Uterus (tissue), 4 donors: ENCODE results near the gene PCSK9. TPM values are rescaled to one million over a fixed set of nuclear protein-coding genes. Genes with fewer than 3 reads are reported as not detected.

Source experiments
- DNase-seq, 2 donors: peaks; one replicate each; pipeline ENCODE4 v3.0.0-alpha.2; 2019 to 2020
- H3K27ac ChIP-seq, 2 donors: fragments of 200-600 bp; sonication (generic); 1 replicate in 1 of 2; 2 replicates in 1 of 2; pipeline ENCODE4 v1.5.1; 2016 to 2018
- H3K27me3 ChIP-seq, 2 donors: fragments of 200-600 bp; sonication (generic); one replicate each; pipeline ENCODE4 v1.5.1; 2018 to 2019; ENCODE audit warnings: control low read depth in 1 of 2
- H3K36me3 ChIP-seq, 2 donors: fragments of 200-600 bp; sonication (generic); one replicate each; pipeline ENCODE4 v1.5.1; 2019; ENCODE audit warnings: control low read depth in 1 of 2
- H3K4me1 ChIP-seq, 2 donors: fragments of 200-600 bp; sonication (generic); one replicate each; pipeline ENCODE4 v1.5.1; 2018 to 2019; ENCODE audit warnings: control low read depth in 1 of 2
- H3K4me3 ChIP-seq, 2 donors: fragments of 200-600 bp; sonication (generic); 1 replicate in 1 of 2; 2 replicates in 1 of 2; pipeline ENCODE4 v1.5.1; 2018 to 2019; ENCODE audit warnings: mild to moderate bottlenecking in 1 of 2
- H3K9me3 ChIP-seq, 2 donors: fragments of 200-600 bp; sonication (generic); one replicate each; pipeline ENCODE4 v1.5.1; 2019; ENCODE audit warnings: control low read depth in 1 of 2
- POLR2A ChIP-seq, 2 donors: fragments of 450-650 bp; IDR thresholded peaks; one replicate each; pipeline ENCODE4 v1.6.1; 2016; ENCODE audit warnings: antibody characterized with exemption in 2 of 2, mild to moderate bottlenecking in 1 of 2, moderate library complexity in 1 of 2
- intact Hi-C: fragments of 100-400 bp; cut with DNase I; formaldehyde crosslinking; loops from one replicate; pipeline ENCODE4 v1.15.1; 2023; ENCODE audit warnings: low total_unique reads
- total RNA-seq, 4 donors: library from RNA; depleted of rRNA in 3 of 4; stranded (reverse); fragments of >200 nt in 3 of 4; gene quantifications; one replicate each; pipeline versions ENCODE4 v1.1.0 to v1.2.4, GENCODE V29; 2014 to 2023
- TF ChIP-seq, protein P1 (sequence below), 4 experiments: fragments of 200-600 bp in 2 of 4; fragments of 450-650 bp in 2 of 4; sonication (generic) in 2 of 4; IDR thresholded peaks; one replicate each; pipeline ENCODE4 v1.5.1; 2016 to 2019; ENCODE audit warnings: antibody characterized with exemption in 4 of 4, mild to moderate bottlenecking in 2 of 4, moderate library complexity in 1 of 4
- donor health status: DM: yes; HTN: yes; CAD: no.

PCSK9 gene
- total RNA-seq, 4 donors from 2014 or later, result 2.9 TPM; not detected in 3

DNA sequence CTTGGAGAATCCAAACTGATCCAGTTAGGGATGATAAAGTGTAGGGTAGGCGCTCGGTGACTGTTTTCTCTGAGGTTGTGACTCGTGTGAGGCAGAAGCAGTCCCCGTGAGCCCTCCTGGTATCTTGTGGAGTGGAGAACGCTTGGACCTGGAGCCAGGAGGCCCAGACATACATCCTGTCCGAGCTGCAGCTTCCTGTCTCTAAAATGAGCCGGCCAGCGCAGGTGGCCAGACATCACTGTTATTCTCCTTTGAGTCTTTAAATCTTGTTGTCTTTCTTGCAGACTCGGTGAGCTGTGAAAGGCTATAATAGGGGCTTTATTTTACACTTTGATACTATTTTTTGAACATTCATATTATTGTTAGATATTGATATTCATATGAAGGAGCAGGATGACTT, 12.3 kb downstream of the PCSK9 start:
- TF ChIP-seq, protein P1, sequence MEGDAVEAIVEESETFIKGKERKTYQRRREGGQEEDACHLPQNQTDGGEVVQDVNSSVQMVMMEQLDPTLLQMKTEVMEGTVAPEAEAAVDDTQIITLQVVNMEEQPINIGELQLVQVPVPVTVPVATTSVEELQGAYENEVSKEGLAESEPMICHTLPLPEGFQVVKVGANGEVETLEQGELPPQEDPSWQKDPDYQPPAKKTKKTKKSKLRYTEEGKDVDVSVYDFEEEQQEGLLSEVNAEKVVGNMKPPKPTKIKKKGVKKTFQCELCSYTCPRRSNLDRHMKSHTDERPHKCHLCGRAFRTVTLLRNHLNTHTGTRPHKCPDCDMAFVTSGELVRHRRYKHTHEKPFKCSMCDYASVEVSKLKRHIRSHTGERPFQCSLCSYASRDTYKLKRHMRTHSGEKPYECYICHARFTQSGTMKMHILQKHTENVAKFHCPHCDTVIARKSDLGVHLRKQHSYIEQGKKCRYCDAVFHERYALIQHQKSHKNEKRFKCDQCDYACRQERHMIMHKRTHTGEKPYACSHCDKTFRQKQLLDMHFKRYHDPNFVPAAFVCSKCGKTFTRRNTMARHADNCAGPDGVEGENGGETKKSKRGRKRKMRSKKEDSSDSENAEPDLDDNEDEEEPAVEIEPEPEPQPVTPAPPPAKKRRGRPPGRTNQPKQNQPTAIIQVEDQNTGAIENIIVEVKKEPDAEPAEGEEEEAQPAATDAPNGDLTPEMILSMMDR (IDR thresholded peaks at IDR 0.05), result no peak
- Histone ChIP-seq H3K36me3 (no peaks in the 10 kb centered on the region), H3K27me3 (no peaks in the 10 kb centered on the region), H3K4me1 (no peaks in the 10 kb centered on the region), H3K27ac (no peak overlapping the region), H3K4me3 (no peak overlapping the region), H3K9me3 (no peaks in the 10 kb centered on the region)
- no peak for DNase-seq
- intact Hi-C loops, result no loop called here

DNA sequence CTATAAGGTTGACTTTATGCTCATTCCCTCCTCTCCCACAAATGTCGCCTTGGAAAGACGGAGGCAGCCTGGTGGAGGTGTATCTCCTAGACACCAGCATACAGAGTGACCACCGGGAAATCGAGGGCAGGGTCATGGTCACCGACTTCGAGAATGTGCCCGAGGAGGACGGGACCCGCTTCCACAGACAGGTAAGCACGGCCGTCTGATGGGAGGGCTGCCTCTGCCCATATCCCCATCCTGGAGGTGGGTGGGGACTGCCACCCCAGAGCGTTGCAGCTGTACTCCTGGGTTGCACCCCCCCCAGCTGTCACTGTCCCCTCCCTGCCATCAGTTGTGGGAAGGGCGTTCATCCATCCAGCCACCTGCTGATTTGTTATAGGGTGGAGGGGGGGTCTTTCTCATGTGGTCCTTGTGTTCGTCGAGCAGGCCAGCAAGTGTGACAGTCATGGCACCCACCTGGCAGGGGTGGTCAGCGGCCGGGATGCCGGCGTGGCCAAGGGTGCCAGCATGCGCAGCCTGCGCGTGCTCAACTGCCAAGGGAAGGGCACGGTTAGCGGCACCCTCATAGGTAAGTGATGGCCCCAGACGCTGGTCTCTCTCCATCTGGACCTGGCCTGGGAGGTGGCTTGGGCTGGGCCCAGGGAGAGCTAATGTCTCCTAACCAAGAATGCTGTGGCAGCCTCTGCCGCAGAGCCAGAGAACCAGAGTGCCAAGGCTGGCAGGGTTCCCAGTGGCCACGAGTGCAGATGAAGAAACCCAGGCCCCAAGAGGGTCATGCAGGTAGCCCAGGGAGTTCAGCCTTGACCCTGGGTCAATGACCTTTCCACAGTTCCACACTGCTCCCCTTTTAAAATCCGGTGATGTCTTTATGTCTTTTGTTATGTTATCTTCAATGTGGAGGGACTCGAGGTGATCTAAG, 13.1 kb downstream of the PCSK9 start:
- intact Hi-C loops, result no loop called here
- Histone ChIP-seq H3K4me3 (no peak overlapping the region), H3K36me3 (no peaks in the 10 kb centered on the region), H3K27me3 (no peaks in the 10 kb centered on the region), H3K27ac (no peak overlapping the region), H3K4me1 (no peaks in the 10 kb centered on the region), H3K9me3 (no peaks in the 10 kb centered on the region)
- DNase-seq, result no peak
- no peak for TF ChIP-seq POLR2A (IDR thresholded peaks at IDR 0.05)

DNA sequence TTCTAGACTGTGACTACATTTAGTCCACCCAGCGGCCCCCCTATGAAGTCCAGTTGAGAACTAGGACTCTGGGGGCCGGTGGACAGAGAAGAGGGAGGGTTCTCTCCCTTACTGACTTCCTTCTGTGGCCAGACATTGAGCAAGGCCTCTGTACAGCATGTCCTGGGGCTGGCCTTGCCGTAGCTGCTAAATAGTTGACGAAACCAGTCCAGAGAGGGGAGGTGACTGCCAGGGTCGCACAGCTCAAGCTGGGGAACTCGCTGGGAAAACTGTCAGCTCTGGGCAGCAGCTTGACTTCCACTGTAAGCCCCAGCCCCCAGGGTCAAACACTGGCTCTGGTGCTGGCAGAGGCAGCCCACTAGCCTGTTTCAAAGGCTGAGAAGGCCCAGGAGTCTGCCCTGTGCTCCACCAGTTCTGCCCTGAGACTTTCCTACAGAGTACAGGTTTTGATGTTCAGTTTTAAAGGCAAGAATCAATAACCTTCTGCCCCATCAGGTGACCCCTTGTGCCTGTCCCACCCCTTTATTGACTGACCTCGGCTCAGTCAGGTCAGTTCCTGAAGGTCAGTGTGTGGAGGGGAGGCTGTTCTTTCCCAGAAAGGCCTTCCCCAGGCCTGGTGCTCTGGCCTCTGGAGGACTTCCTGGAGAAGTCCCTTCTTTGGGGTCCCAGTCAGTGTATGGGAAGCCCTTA, 14.1 kb downstream of the PCSK9 start:
- no peaks in the 10 kb centered on the region for H3K4me1 ChIP-seq

DNA sequence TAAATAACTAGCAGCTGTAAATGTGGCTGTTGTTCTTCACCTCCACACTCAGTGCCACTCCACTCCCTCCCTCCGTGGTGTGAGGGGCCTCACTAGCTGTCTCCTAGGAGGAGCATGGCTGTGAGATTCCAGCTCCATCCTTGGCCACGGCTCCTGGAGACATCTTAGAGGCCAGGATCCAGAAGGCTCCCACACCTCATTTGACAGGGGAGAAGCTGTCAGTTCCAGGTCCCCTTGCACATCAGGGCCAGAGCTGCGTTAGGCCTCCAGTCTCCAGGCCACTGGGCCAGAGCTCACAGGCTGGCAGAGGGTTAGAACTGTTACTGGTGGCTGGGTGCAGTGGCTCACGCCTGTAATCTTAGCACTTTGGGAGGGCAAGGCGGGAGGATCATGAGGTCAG, 15.0 kb downstream of the PCSK9 start:
- DNase-seq, result no peak
- Histone ChIP-seq H3K27me3 (no peaks in the 10 kb centered on the region), H3K4me3 (no peak overlapping the region), H3K27ac (no peak overlapping the region), H3K9me3 (no peaks in the 10 kb centered on the region), H3K4me1 (no peaks in the 10 kb centered on the region), H3K36me3 (no peaks in the 10 kb centered on the region)
- intact Hi-C loops, result no loop called here
- TF ChIP-seq, protein P1 (IDR thresholded peaks at IDR 0.05), result no peak
- no peak for TF ChIP-seq POLR2A (IDR thresholded peaks at IDR 0.05)

More for the DNA sequence above, 14.1 kb downstream of the PCSK9 start:
- H3K4me3 ChIP-seq, result no peak overlapping the region
- intact Hi-C loops, result no loop called here
- H3K27me3 ChIP-seq, result no peaks in the 10 kb centered on the region
- no peaks in the 10 kb centered on the region for H3K9me3 ChIP-seq
- no peaks in the 10 kb centered on the region for H3K36me3 ChIP-seq
- DNase-seq, result no peak
- TF ChIP-seq, protein P1 (IDR thresholded peaks at IDR 0.05), result no peak
- no peak for TF ChIP-seq POLR2A (IDR thresholded peaks at IDR 0.05)
- no peak overlapping the region for H3K27ac ChIP-seq

DNA sequence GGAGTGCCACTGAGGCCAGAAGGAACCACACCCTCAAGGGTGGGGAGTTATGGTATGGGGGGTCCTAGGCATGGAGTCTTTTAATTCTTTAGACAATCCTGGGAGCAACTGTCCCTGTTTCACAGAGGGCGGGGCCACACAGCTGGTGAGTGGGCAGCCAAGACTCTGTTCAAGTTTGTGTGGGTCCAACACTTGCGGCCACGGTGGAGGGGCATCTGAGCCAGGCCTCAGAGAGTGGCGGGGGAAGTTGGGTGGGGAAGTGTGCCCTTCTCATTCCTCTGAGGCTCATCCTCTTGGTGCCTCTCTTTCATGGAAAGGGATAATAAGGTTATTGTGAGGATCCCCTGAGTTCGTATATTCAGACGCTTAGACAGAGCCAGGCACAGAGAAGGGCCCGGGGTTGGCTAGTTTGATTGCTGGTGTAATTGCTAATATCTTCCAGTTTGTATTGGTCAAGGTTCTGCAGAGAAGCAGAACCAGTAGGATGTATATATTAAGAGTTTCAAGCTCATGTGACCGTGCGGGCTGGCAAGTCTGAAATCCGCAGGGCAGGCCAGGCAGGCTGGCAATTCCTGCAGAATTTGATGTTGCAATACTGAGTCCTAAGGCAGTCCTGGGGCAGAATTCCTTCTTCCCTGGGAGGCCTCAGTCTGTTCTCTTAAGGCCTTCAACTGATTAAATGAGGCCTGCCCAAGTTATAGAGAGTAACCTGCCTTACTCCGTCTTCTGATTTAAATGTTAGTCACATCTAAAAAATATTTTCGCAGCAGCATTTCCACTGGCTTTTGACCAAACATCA, 15.9 kb downstream of the PCSK9 start:
- intact Hi-C loops, result no loop called here
- no peak for DNase-seq
- TF ChIP-seq, protein P1 (IDR thresholded peaks at IDR 0.05), result no peak
- TF ChIP-seq POLR2A (IDR thresholded peaks at IDR 0.05), result no peak
- Histone ChIP-seq H3K27me3 (no peaks in the 10 kb centered on the region), H3K4me1 (no peaks in the 10 kb centered on the region), H3K4me3 (no peak overlapping the region), H3K27ac (no peak overlapping the region), H3K36me3 (no peaks in the 10 kb centered on the region), H3K9me3 (no peaks in the 10 kb centered on the region)
